Measurements from ENCODE around the gene LRRTM3.

DNA sequence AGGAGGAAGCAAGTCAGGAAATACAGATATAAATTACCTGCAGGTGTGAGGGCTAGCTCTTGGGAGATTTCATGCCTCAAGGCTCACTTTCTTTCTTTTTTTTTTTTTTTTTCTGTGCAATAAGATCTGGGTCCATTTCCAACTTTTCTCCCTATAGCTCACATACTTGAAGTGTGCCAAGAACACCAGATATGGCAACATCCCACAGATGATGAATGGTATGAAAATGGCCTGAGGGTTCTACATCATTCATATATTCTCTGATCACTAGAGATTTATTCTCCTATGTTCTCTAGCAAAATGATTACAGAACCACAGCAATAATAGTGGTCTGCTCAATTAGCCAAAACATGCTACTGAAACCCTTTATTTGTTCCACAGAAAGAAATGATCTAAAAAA, 117.2 kb downstream of the LRRTM3 start:
- no peak for TF ChIP-seq POLR2A (IDR thresholded peaks at IDR 0.05)
- TF ChIP-seq, protein P1, sequence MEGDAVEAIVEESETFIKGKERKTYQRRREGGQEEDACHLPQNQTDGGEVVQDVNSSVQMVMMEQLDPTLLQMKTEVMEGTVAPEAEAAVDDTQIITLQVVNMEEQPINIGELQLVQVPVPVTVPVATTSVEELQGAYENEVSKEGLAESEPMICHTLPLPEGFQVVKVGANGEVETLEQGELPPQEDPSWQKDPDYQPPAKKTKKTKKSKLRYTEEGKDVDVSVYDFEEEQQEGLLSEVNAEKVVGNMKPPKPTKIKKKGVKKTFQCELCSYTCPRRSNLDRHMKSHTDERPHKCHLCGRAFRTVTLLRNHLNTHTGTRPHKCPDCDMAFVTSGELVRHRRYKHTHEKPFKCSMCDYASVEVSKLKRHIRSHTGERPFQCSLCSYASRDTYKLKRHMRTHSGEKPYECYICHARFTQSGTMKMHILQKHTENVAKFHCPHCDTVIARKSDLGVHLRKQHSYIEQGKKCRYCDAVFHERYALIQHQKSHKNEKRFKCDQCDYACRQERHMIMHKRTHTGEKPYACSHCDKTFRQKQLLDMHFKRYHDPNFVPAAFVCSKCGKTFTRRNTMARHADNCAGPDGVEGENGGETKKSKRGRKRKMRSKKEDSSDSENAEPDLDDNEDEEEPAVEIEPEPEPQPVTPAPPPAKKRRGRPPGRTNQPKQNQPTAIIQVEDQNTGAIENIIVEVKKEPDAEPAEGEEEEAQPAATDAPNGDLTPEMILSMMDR (IDR thresholded peaks at IDR 0.05) = no peak
